ENCODE data around the gene CNTNAP5. TPM values are rescaled to one million over a fixed set of nuclear protein-coding genes. Genes with fewer than 3 reads are reported as not detected.

CNTNAP5 gene
- total RNA-seq, 3 donors from 2014 or later = 3.3 TPM; not detected in 2

DNA sequence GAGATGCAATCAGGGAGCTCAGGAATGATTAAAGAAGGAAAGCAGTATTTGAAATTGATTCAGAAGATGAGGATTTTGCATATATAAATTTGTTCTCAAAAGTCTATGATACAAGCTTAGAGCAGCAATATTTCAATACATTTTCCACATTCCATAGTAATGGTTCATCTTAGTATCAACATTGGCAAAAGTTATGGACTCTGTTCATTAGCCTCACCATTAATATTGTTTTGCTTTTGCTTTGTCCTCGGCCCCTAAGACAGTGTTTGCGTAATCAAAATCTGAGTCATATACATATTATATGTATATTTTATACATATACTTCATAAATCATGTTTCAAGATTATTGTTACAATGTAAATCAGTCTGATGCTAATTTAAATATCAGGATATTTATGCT, 176.6 kb downstream of the CNTNAP5 start:
- H3K36me3 ChIP-seq (ENCODE audit: low read depth) = no peaks in the 10 kb centered on the region
- TF ChIP-seq, protein P1, sequence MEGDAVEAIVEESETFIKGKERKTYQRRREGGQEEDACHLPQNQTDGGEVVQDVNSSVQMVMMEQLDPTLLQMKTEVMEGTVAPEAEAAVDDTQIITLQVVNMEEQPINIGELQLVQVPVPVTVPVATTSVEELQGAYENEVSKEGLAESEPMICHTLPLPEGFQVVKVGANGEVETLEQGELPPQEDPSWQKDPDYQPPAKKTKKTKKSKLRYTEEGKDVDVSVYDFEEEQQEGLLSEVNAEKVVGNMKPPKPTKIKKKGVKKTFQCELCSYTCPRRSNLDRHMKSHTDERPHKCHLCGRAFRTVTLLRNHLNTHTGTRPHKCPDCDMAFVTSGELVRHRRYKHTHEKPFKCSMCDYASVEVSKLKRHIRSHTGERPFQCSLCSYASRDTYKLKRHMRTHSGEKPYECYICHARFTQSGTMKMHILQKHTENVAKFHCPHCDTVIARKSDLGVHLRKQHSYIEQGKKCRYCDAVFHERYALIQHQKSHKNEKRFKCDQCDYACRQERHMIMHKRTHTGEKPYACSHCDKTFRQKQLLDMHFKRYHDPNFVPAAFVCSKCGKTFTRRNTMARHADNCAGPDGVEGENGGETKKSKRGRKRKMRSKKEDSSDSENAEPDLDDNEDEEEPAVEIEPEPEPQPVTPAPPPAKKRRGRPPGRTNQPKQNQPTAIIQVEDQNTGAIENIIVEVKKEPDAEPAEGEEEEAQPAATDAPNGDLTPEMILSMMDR (IDR thresholded peaks at IDR 0.05) = no peak
- ATAC-seq (no peak), DNase-seq (no peak)
- no peaks in the 10 kb centered on the region for H3K4me1 ChIP-seq (ENCODE audit: low read depth)
- H3K9me3 ChIP-seq = no peaks in the 10 kb centered on the region
- intact Hi-C loops (cut with DNase I, micrococcal nuclease) = no loop called here
- H3K4me3 ChIP-seq = no peak overlapping the region

DNA sequence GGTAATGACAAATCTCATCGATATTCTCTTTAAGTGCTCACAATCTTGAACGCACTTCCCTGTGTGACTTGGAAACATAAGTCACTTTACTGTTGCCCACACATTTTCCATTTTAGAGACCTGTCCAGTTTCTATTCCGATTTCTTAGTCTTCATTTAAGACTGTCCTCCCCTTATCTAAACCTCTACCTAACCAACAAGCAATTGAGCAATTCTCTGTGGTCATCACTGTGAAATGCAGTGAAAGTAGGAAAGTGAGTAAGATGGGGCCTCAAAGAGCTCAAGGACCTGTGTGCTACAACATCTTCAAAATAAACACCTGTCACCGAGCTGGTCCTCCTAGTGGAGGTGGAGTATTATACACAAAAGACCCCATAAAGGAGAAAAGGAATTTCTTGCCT, 184.4 kb downstream of the CNTNAP5 start:
- DNase-seq = no peak
- ATAC-seq = no peak
- H3K4me3 ChIP-seq = no peak overlapping the region
- H3K4me1 ChIP-seq (ENCODE audit: low read depth) = no peaks in the 10 kb centered on the region
- H3K9me3 ChIP-seq = no peaks in the 10 kb centered on the region
- H3K36me3 ChIP-seq (ENCODE audit: low read depth) = no peaks in the 10 kb centered on the region
- intact Hi-C loops (cut with DNase I, micrococcal nuclease) = no loop called here
- TF ChIP-seq, protein P1 (IDR thresholded peaks at IDR 0.05) = no peak

DNA sequence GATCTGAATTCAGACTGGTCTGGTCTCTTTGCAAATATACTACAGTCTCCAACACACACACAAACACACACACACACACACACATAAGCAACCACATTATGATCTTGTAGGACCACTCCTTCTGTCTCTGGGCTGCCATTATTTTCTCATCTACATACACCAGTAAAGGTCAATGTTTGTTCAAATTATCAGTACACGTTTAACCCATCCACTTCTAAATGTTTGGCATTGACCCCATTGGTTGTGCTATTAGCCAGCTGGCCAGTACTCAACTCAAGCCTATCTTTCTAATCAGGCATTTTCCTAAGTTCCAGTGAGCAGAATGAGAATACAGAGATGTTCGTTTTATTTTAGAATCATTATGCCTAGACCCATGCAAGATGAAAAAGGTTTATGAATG, 186.4 kb downstream of the CNTNAP5 start:
- no peak overlapping the region for H3K4me3 ChIP-seq
- H3K4me1 ChIP-seq (ENCODE audit: low read depth) = no peaks in the 10 kb centered on the region
- DNase-seq (no peak), ATAC-seq (no peak)
- H3K36me3 ChIP-seq (ENCODE audit: low read depth) = no peaks in the 10 kb centered on the region
- no peaks in the 10 kb centered on the region for H3K9me3 ChIP-seq
- TF ChIP-seq, protein P1 (IDR thresholded peaks at IDR 0.05) = no peak
- intact Hi-C loops (cut with DNase I, micrococcal nuclease) = no loop called here

DNA sequence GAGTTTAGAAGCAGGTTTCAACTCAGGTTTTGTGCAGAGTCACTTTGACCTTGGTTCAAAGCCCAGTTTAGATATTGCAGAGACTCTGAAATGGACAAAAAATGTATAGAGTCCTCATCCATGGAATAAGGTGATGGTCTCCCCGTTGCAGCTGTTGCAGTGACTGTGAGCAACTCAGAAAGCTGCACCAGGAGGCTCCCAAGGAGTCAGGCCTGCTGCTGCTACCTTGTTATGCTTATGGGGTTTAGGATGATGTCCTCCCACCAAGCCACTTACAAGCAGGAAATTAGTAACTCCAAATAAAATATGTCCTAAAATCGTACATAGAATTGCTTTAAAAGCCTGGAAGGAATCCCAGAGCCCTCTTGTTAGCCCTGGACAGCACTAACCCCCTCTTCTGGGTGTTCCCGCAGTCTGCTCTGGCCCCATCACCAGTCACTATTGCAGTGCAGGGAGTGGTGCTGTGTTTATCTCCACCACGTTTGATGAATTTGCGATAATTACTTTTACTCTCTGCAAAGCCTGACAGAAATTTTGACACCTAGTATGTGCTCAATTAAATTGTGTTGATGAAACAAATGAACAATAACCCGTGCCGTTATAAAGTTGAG, 189.0 kb downstream of the CNTNAP5 start:
- Histone ChIP-seq H3K36me3 (ENCODE audit: low read depth) (no peaks in the 10 kb centered on the region), H3K9me3 (no peaks in the 10 kb centered on the region), H3K4me3 (no peak overlapping the region), H3K4me1 (ENCODE audit: low read depth) (no peaks in the 10 kb centered on the region)
- no peak for ATAC-seq
- TF ChIP-seq, protein P1 (IDR thresholded peaks at IDR 0.05) = no peak
- intact Hi-C loops (cut with DNase I, micrococcal nuclease) = no loop called here
- DNase-seq = no peak

DNA sequence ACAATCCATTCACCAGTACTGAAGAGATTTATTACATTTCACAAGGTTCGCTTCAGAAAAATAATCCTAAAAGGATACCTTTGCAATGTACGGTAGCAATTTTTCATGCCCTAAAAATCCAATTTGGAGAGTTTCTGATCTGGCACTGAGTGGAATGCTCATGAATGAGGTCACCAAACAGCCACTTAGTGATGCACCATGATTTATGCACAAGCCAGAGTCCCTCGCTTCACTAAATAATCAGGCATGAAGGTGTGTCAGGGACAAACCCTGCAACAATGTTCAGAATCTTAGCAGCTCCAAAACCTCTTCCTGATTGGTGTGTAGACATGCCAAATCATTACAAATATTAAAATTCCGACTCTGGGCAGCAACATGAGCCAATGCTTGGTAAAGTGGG, 221.1 kb downstream of the CNTNAP5 start:
- H3K9me3 ChIP-seq = no peaks in the 10 kb centered on the region
- no peak overlapping the region for H3K4me3 ChIP-seq
- intact Hi-C loops (cut with DNase I, micrococcal nuclease) = no loop called here
- no peaks in the 10 kb centered on the region for H3K36me3 ChIP-seq (ENCODE audit: low read depth)
- H3K4me1 ChIP-seq (ENCODE audit: low read depth) = no peaks in the 10 kb centered on the region
- DNase-seq = no peak
- TF ChIP-seq, protein P1 (IDR thresholded peaks at IDR 0.05) = no peak
- no peak for ATAC-seq

DNA sequence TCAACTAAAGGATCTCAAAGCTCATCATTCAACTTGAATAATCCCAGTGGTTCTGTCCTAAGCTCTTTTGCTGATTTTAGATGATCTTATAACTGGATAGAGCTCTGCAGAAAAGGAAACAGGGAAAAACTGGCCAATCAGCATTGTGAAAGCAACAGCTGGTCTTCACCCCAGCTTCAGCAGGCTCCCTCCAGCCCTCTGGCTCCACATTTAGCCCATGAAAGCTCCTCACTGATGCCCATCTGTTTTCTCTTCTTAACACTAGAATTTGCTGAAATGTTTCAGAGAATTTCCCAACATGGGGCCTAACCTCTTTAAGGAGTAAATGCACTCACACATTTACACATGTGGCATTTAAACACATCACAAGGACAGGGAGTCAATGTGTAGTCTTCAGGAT, 223.3 kb downstream of the CNTNAP5 start:
- no peak for ATAC-seq
- no peak for DNase-seq
- TF ChIP-seq, protein P1 (IDR thresholded peaks at IDR 0.05) = no peak
- intact Hi-C loops (cut with DNase I, micrococcal nuclease) = no loop called here
- Histone ChIP-seq H3K36me3 (ENCODE audit: low read depth) (no peaks in the 10 kb centered on the region), H3K4me3 (no peak overlapping the region), H3K4me1 (ENCODE audit: low read depth) (no peaks in the 10 kb centered on the region), H3K9me3 (no peaks in the 10 kb centered on the region)
